ENCODE data around the gene ZNF726. TPM values are rescaled to one million over a fixed set of nuclear protein-coding genes. Genes with fewer than 3 reads are reported as not detected.

The ZNF726 gene
- total and polyA plus RNA-seq, 2 experiments from 2014 or later: 0.48 to 0.66 TPM

DNA sequence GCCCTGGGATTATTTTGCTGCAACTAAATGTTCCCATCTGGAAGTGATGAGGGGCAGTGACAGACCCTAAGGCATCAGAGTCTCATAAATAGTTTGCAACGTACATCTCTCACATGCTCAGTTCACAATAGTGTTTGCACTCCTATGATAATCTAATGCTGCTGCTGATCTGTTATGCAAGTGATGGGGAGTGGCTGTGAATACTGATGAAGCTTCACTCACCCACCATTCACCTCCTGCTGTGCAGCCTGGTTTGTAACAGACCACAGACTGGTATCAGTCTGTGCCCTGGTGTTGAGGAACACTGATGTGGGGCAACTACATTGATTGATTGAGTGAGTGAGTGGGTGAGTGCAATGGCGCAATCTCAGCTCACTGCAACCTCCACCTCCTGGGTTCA, 54.9 kb downstream of the ZNF726 start:
- H3K4me1 Mint-ChIP-seq: peaks cover 11% of the 10 kb centered on the region; the same call in 2 of the 3 replicates
- peaks cover 22% of the 10 kb centered on the region for H3K27me3 Mint-ChIP-seq (ENCODE audit: insufficient read depth, low read depth, poor library complexity)
- H3K4me3 ChIP-seq: no peak overlapping the region
- H3K4me1 ChIP-seq (ENCODE audit: insufficient read depth): no peaks in the 10 kb centered on the region
- peaks cover 74% of the 10 kb centered on the region for H3K9me3 Mint-ChIP-seq
- TF ChIP-seq POLR2AphosphoS5 (IDR thresholded peaks at IDR 0.05; ENCODE audit: low read depth) (no peak), EZH2 (IDR thresholded peaks at IDR 0.05; ENCODE audit: low read depth, unreplicated experiment) (no peak), CREB1 (CRISPR knock-in tag; IDR thresholded peaks at IDR 0.05; ENCODE audit: low read depth) (no peak), NANOG (IDR thresholded peaks at IDR 0.05; ENCODE audit: borderline replicate concordance) (no peak), ZNF331 (CRISPR knock-in tag; IDR thresholded peaks at IDR 0.05; ENCODE audit: low read depth) (no peak), STAT1 (IDR thresholded peaks at IDR 0.05; ENCODE audit: unreplicated experiment) (no peak), ZNF114 (CRISPR knock-in tag; IDR thresholded peaks at IDR 0.05) (no peak), EZH2phosphoT487 (IDR thresholded peaks at IDR 0.05; ENCODE audit: unreplicated experiment) (no peak), JUNB (IDR thresholded peaks at IDR 0.05; ENCODE audit: unreplicated experiment) (no peak)
- TF ChIP-seq, protein P1, sequence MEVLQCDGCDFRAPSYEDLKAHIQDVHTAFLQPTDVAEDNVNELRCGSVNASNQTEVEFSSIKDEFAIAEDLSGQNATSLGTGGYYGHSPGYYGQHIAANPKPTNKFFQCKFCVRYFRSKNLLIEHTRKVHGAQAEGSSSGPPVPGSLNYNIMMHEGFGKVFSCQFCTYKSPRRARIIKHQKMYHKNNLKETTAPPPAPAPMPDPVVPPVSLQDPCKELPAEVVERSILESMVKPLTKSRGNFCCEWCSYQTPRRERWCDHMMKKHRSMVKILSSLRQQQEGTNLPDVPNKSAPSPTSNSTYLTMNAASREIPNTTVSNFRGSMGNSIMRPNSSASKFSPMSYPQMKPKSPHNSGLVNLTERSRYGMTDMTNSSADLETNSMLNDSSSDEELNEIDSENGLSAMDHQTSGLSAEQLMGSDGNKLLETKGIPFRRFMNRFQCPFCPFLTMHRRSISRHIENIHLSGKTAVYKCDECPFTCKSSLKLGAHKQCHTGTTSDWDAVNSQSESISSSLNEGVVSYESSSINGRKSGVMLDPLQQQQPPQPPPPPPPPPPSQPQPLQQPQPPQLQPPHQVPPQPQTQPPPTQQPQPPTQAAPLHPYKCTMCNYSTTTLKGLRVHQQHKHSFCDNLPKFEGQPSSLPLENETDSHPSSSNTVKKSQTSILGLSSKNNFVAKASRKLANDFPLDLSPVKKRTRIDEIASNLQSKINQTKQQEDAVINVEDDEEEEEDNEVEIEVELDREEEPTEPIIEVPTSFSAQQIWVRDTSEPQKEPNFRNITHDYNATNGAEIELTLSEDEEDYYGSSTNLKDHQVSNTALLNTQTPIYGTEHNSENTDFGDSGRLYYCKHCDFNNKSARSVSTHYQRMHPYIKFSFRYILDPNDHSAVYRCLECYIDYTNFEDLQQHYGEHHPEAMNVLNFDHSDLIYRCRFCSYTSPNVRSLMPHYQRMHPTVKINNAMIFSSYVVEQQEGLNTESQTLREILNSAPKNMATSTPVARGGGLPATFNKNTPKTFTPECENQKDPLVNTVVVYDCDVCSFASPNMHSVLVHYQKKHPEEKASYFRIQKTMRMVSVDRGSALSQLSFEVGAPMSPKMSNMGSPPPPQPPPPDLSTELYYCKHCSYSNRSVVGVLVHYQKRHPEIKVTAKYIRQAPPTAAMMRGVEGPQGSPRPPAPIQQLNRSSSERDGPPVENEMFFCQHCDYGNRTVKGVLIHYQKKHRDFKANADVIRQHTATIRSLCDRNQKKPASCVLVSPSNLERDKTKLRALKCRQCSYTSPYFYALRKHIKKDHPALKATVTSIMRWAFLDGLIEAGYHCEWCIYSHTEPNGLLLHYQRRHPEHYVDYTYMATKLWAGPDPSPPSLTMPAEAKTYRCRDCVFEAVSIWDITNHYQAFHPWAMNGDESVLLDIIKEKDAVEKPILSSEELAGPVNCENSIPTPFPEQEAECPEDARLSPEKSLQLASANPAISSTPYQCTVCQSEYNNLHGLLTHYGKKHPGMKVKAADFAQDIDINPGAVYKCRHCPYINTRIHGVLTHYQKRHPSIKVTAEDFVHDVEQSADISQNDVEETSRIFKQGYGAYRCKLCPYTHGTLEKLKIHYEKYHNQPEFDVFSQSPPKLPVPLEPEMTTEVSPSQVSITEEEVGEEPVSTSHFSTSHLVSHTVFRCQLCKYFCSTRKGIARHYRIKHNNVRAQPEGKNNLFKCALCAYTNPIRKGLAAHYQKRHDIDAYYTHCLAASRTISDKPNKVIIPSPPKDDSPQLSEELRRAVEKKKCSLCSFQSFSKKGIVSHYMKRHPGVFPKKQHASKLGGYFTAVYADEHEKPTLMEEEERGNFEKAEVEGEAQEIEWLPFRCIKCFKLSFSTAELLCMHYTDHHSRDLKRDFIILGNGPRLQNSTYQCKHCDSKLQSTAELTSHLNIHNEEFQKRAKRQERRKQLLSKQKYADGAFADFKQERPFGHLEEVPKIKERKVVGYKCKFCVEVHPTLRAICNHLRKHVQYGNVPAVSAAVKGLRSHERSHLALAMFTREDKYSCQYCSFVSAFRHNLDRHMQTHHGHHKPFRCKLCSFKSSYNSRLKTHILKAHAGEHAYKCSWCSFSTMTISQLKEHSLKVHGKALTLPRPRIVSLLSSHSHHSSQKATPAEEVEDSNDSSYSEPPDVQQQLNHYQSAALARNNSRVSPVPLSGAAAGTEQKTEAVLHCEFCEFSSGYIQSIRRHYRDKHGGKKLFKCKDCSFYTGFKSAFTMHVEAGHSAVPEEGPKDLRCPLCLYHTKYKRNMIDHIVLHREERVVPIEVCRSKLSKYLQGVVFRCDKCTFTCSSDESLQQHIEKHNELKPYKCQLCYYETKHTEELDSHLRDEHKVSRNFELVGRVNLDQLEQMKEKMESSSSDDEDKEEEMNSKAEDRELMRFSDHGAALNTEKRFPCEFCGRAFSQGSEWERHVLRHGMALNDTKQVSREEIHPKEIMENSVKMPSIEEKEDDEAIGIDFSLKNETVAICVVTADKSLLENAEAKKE (CRISPR knock-in tag; IDR thresholded peaks at IDR 0.05): no peak
- TF ChIP-seq, protein P2, sequence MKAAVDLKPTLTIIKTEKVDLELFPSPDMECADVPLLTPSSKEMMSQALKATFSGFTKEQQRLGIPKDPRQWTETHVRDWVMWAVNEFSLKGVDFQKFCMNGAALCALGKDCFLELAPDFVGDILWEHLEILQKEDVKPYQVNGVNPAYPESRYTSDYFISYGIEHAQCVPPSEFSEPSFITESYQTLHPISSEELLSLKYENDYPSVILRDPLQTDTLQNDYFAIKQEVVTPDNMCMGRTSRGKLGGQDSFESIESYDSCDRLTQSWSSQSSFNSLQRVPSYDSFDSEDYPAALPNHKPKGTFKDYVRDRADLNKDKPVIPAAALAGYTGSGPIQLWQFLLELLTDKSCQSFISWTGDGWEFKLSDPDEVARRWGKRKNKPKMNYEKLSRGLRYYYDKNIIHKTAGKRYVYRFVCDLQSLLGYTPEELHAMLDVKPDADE (IDR thresholded peaks at IDR 0.05): no peak
- TF ChIP-seq, protein P3, sequence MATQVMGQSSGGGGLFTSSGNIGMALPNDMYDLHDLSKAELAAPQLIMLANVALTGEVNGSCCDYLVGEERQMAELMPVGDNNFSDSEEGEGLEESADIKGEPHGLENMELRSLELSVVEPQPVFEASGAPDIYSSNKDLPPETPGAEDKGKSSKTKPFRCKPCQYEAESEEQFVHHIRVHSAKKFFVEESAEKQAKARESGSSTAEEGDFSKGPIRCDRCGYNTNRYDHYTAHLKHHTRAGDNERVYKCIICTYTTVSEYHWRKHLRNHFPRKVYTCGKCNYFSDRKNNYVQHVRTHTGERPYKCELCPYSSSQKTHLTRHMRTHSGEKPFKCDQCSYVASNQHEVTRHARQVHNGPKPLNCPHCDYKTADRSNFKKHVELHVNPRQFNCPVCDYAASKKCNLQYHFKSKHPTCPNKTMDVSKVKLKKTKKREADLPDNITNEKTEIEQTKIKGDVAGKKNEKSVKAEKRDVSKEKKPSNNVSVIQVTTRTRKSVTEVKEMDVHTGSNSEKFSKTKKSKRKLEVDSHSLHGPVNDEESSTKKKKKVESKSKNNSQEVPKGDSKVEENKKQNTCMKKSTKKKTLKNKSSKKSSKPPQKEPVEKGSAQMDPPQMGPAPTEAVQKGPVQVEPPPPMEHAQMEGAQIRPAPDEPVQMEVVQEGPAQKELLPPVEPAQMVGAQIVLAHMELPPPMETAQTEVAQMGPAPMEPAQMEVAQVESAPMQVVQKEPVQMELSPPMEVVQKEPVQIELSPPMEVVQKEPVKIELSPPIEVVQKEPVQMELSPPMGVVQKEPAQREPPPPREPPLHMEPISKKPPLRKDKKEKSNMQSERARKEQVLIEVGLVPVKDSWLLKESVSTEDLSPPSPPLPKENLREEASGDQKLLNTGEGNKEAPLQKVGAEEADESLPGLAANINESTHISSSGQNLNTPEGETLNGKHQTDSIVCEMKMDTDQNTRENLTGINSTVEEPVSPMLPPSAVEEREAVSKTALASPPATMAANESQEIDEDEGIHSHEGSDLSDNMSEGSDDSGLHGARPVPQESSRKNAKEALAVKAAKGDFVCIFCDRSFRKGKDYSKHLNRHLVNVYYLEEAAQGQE (IDR thresholded peaks at IDR 0.05; ENCODE audit: unreplicated experiment): no peak
- TF ChIP-seq, protein P4, sequence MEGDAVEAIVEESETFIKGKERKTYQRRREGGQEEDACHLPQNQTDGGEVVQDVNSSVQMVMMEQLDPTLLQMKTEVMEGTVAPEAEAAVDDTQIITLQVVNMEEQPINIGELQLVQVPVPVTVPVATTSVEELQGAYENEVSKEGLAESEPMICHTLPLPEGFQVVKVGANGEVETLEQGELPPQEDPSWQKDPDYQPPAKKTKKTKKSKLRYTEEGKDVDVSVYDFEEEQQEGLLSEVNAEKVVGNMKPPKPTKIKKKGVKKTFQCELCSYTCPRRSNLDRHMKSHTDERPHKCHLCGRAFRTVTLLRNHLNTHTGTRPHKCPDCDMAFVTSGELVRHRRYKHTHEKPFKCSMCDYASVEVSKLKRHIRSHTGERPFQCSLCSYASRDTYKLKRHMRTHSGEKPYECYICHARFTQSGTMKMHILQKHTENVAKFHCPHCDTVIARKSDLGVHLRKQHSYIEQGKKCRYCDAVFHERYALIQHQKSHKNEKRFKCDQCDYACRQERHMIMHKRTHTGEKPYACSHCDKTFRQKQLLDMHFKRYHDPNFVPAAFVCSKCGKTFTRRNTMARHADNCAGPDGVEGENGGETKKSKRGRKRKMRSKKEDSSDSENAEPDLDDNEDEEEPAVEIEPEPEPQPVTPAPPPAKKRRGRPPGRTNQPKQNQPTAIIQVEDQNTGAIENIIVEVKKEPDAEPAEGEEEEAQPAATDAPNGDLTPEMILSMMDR (conservative IDR thresholded peaks at IDR 0.05; ENCODE audit: low read depth in 2 of 2): no peak
- no peak overlapping the region for H3K27ac Mint-ChIP-seq
- ATAC-seq (no peak), DNase-seq (ENCODE audit: low spot score) (no peak)
- H3K27me3 ChIP-seq (ENCODE audit: insufficient read depth): no peaks in the 10 kb centered on the region
- H3K79me2 ChIP-seq (replicated peaks; ENCODE audit: insufficient read depth): no peaks in the 10 kb centered on the region
- H3K27ac ChIP-seq (ENCODE audit: low read depth): no peak overlapping the region
- no peak overlapping the region for H3K4me2 ChIP-seq
- no peak overlapping the region for H3K4me3 Mint-ChIP-seq
- no peaks in the 10 kb centered on the region for H4K20me1 ChIP-seq (replicated peaks; ENCODE audit: insufficient read depth)
- H3K36me3 Mint-ChIP-seq (ENCODE audit: low read depth): peaks cover 18% of the 10 kb centered on the region
- no peaks in the 10 kb centered on the region for H3K36me3 ChIP-seq (ENCODE audit: insufficient read depth)
- no peak overlapping the region for H2AFZ ChIP-seq
- H3K9me2 ChIP-seq (ENCODE audit: insufficient read depth): no peaks in the 10 kb centered on the region
- no peaks in the 10 kb centered on the region for H3F3A ChIP-seq (replicated peaks; ENCODE audit: low read depth)

All from GM23338 (cell line).